ENCODE data around the gene MFRP. TPM values are rescaled to one million over a fixed set of nuclear protein-coding genes. Genes with fewer than 3 reads are reported as not detected.

Gene MFRP
- total RNA-seq, 1 experiment from 2014 or later: not detected

GRCh38 chr11:119309953-119310681, 36.4 kb downstream of the MFRP start:
- no peak overlapping the region for H3K4me2 ChIP-seq (ENCODE audit: low read length)
- ChIA-PET POLR2A (ENCODE audit: unreplicated experiment) (no interaction called here), CTCF (no interaction called here)
- BruUV-seq (replicated peaks): no TSS peak
- no peak overlapping the region for H3K9ac ChIP-seq (ENCODE audit: low read length)
- H3K4me1 ChIP-seq (ENCODE audit: insufficient read depth, low read length): peaks cover 4% of the 10 kb centered on the region
- H3K36me3 ChIP-seq (ENCODE audit: low read depth, low read length): peaks cover 49% of the 10 kb centered on the region
- TF ChIP-seq EZH2 (IDR thresholded peaks at IDR 0.05; ENCODE audit: low read length, unreplicated experiment) (no peak), CTCF (conservative IDR thresholded peaks at IDR 0.05; ENCODE audit: low read depth, low read length) (no peak), EZH2phosphoT487 (IDR thresholded peaks at IDR 0.05; ENCODE audit: borderline replicate concordance, low read length) (no peak)
- no peaks in the 10 kb centered on the region for H3F3A ChIP-seq (ENCODE audit: low read length, unreplicated experiment)
- no peaks in the 10 kb centered on the region for H3K9me3 ChIP-seq (ENCODE audit: low read length)
- H3K27ac ChIP-seq (ENCODE audit: low read length): no peak overlapping the region
- H3K9me2 ChIP-seq (replicated peaks; ENCODE audit: low read length): no peaks in the 10 kb centered on the region
- no peak for ATAC-seq
- H4K20me1 ChIP-seq (ENCODE audit: low read length): 0 out of 2 replicates have a peak, but pooled peaks cover 5% of the 10 kb centered on the region
- no peak for DNase-seq
- no peak overlapping the region for H3K4me3 ChIP-seq (ENCODE audit: low read length)
- H3K27me3 ChIP-seq (ENCODE audit: low read length): no peaks in the 10 kb centered on the region
- intact Hi-C loops (cut with micrococcal nuclease): no loop called here
- H3K79me2 ChIP-seq (ENCODE audit: low read length): peaks cover 11% of the 10 kb centered on the region
- H2AFZ ChIP-seq (ENCODE audit: low read length): no peak overlapping the region

GRCh38 chr11:119309411-119309810, 37.1 kb downstream of the MFRP start:
- Histone ChIP-seq H3K9me3 (ENCODE audit: low read length) (no peaks in the 10 kb centered on the region), H4K20me1 (ENCODE audit: low read length) (no peaks in the 10 kb centered on the region), H3K4me3 (ENCODE audit: low read length) (no peak overlapping the region), H3K27ac (ENCODE audit: low read length) (no peak overlapping the region), H3K9me2 (replicated peaks; ENCODE audit: low read length) (no peaks in the 10 kb centered on the region), H2AFZ (ENCODE audit: low read length) (no peak overlapping the region), H3F3A (ENCODE audit: low read length, unreplicated experiment) (no peaks in the 10 kb centered on the region), H3K27me3 (ENCODE audit: low read length) (no peaks in the 10 kb centered on the region), H3K36me3 (ENCODE audit: low read depth, low read length) (peaks cover 44% of the 10 kb centered on the region), H3K9ac (ENCODE audit: low read length) (no peak overlapping the region), H3K79me2 (ENCODE audit: low read length) (peaks cover 4% of the 10 kb centered on the region), H3K4me2 (ENCODE audit: low read length) (no peak overlapping the region), H3K4me1 (ENCODE audit: insufficient read depth, low read length) (no peaks in the 10 kb centered on the region)
- CTCF ChIA-PET: no interaction called here
- intact Hi-C loops (cut with micrococcal nuclease): no loop called here
- POLR2A ChIA-PET (ENCODE audit: unreplicated experiment): no interaction called here
- ATAC-seq (no peak), DNase-seq (no peak)
- TF ChIP-seq CTCF (conservative IDR thresholded peaks at IDR 0.05; ENCODE audit: low read depth, low read length): no peak
- no peak for TF ChIP-seq EZH2 (IDR thresholded peaks at IDR 0.05; ENCODE audit: low read length, unreplicated experiment)
- TF ChIP-seq EZH2phosphoT487 (IDR thresholded peaks at IDR 0.05; ENCODE audit: borderline replicate concordance, low read length): no peak
- no TSS peak for BruUV-seq (replicated peaks)

DNA sequence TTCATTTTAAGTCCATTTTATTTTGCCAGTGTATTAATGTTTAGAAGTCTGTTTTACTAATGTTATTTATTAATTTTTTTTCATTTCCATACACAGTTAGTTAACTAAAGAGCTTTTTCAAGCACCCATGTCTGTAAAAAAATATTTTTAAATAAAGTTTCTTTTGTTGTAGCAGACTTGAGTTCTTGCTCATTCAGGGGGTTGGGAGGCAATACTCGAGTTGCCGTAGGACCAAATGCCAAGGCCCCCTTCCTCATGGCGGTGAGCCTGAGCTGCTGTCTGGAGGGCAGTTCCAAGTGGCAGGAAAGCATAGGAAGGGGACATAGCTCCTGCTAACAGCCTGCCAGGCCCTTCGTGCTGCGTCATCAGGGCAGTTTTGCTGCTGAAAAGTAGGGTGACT, 38.5 kb downstream of the MFRP start:
- Histone ChIP-seq H3K4me2 (ENCODE audit: low read length) (no peak overlapping the region), H3K4me3 (ENCODE audit: low read length) (no peak overlapping the region), H3K9me2 (replicated peaks; ENCODE audit: low read length) (no peaks in the 10 kb centered on the region), H3K36me3 (ENCODE audit: low read depth, low read length) (peaks cover 47% of the 10 kb centered on the region; the same call in 1 of the 2 replicates), H3F3A (ENCODE audit: low read length, unreplicated experiment) (no peaks in the 10 kb centered on the region), H3K27me3 (ENCODE audit: low read length) (no peaks in the 10 kb centered on the region), H4K20me1 (ENCODE audit: low read length) (no peaks in the 10 kb centered on the region), H3K9me3 (ENCODE audit: low read length) (no peaks in the 10 kb centered on the region), H3K79me2 (ENCODE audit: low read length) (no peaks in the 10 kb centered on the region), H3K27ac (ENCODE audit: low read length) (no peak overlapping the region), H2AFZ (ENCODE audit: low read length) (no peak overlapping the region), H3K4me1 (ENCODE audit: insufficient read depth, low read length) (no peaks in the 10 kb centered on the region), H3K9ac (ENCODE audit: low read length) (no peak overlapping the region)
- no peak for DNase-seq
- ChIA-PET POLR2A (ENCODE audit: unreplicated experiment) (no interaction called here), CTCF (interaction anchor here (0.5 to 0.7 kb wide), 5 partner anchors 10 to 313 kb away, joined by 3 to 12 read pairs (median 5); no protein-coding TSS in a partner anchor)
- intact Hi-C loops (cut with micrococcal nuclease): no loop called here
- ATAC-seq: no peak
- TF ChIP-seq EZH2phosphoT487 (IDR thresholded peaks at IDR 0.05; ENCODE audit: borderline replicate concordance, low read length): no peak
- no peak for TF ChIP-seq CTCF (conservative IDR thresholded peaks at IDR 0.05; ENCODE audit: low read depth, low read length)
- TF ChIP-seq EZH2 (IDR thresholded peaks at IDR 0.05; ENCODE audit: low read length, unreplicated experiment): no peak
- BruUV-seq (replicated peaks): no TSS peak
